Muscle of back (tissue), 13 donors: Measurements from ENCODE around the gene DYNLT1. TPM values are rescaled to one million over a fixed set of nuclear protein-coding genes. Genes with fewer than 3 reads are reported as not detected.
"Not testable (repeated sequence)": the region's sequence is repeated elsewhere in the genome, so short reads cannot be mapped to it uniquely, and the experiment has no call there.

Source experiments
- DNase-seq, 3 donors: peaks; one replicate each; pipeline versions ENCODE4 v3.0.0 to v3.0.0-alpha.2; 2013
- long read RNA-seq, 9 donors: transcript quantifications; one replicate each; lab custom pipeline, GENCODE V29; 2026
- polyA plus RNA-seq, 10 donors: library from polyadenylated mRNA; unstranded; fragments of 120-200 nt; gene quantifications; one replicate each; pipeline ENCODE4 v1.2.1, GENCODE V29; 2013; ENCODE audit not compliant: insufficient read length in 10 of 10

The DYNLT1 gene
- 10 to 100 TPM; 76.5 to 98.4 (median 89.7) TPM for polyA plus RNA-seq
- long read RNA-seq, donor 1, transcript DYNLT1-203 (5 exons, 726 nt): major isoform, 53 of 71 reads
- long read RNA-seq, donor 1, partial matches to known transcripts: 18 of 71 reads
- long read RNA-seq, donor 1, other reads (novel, unspliced or antisense): 0 of 71 reads
- long read RNA-seq, donor 2, transcript DYNLT1-203 (5 exons, 726 nt): major isoform, 58 of 66 reads
- long read RNA-seq, donor 2, partial matches to known transcripts: 8 of 66 reads
- long read RNA-seq, donor 2, other reads (novel, unspliced or antisense): 0 of 66 reads
- long read RNA-seq, donor 3, partial matches to known transcripts: 0 of 1 reads
- long read RNA-seq, donor 3, other reads (novel, unspliced or antisense): 0 of 1 reads
- long read RNA-seq, donor 4, transcript DYNLT1-203 (5 exons, 726 nt): major isoform, 42 of 48 reads
- long read RNA-seq, donor 4, partial matches to known transcripts: 6 of 48 reads
- long read RNA-seq, donor 4, other reads (novel, unspliced or antisense): 0 of 48 reads
- long read RNA-seq, donor 5, transcript DYNLT1-203 (5 exons, 726 nt): major isoform, 60 of 83 reads
- long read RNA-seq, donor 5, partial matches to known transcripts: 17 of 83 reads
- long read RNA-seq, donor 5, other reads (novel, unspliced or antisense): 6 of 83 reads
- long read RNA-seq, donor 6, transcript DYNLT1-203 (5 exons, 726 nt): major isoform, 48 of 65 reads
- long read RNA-seq, donor 6, partial matches to known transcripts: 12 of 65 reads
- long read RNA-seq, donor 6, other reads (novel, unspliced or antisense): 5 of 65 reads
- long read RNA-seq, donor 7, transcript DYNLT1-203 (5 exons, 726 nt): major isoform, 30 of 36 reads
- long read RNA-seq, donor 7, partial matches to known transcripts: 5 of 36 reads
- long read RNA-seq, donor 7, other reads (novel, unspliced or antisense): 0 of 36 reads
- long read RNA-seq, donor 8, transcript DYNLT1-203 (5 exons, 726 nt): major isoform, 48 of 51 reads
- long read RNA-seq, donor 8, partial matches to known transcripts: 0 of 51 reads
- long read RNA-seq, donor 8, other reads (novel, unspliced or antisense): 0 of 51 reads
- long read RNA-seq, donor 9, transcript DYNLT1-203 (5 exons, 726 nt): major isoform, 10 of 10 reads
- long read RNA-seq, donor 9, partial matches to known transcripts: 0 of 10 reads
- long read RNA-seq, donor 9, other reads (novel, unspliced or antisense): 0 of 10 reads

DNA sequence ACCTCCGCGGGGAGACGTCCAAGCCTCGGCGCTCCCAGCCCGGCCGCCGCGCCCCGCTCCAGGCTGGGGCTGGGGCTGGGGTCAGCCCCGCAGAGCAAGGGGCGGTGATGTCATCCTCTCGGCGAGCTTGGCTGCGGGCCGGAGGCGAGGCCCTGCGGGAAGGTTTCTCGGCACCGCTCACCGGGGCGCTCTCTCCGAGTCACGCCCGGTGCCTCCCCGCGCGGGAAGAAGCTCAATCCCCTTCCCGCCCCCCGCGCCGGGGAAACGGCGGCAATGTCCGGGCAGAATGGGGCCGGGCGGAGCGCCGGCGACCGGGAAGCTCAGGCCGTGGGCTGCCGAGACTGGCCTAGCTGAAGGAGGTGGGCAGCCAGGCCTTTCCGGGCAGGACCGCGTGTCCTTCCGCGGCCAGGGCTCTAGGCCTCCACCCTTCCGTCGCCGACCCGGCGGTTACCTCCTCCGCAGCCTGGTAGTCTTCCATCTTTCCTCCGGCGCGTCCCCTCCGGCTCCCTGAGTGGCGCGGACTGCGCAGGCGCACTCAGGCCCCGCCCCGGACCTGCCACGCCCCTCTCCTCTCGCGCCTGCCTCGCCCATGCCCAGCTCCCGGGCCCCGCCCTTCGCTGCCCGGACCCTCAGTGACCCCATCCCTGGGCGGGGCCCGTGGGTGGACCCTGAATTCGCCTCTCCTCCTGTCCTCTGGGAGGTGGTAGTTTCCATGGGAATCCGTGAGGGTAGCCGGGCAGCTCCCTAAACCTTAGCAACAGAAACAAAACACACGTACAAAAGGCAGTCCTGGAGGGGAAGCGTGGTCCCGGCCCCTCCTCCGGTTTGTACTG lies at the start of gene DYNLT1:
Gene DYNLT1, minus strand, starts transcription at position 513 of the 833 bp plus-strand sequence. Its CDS starts 35 bp downstream, at position 478.
- DNase-seq: peak; percentile 89 to 97 (median 95)

DNA sequence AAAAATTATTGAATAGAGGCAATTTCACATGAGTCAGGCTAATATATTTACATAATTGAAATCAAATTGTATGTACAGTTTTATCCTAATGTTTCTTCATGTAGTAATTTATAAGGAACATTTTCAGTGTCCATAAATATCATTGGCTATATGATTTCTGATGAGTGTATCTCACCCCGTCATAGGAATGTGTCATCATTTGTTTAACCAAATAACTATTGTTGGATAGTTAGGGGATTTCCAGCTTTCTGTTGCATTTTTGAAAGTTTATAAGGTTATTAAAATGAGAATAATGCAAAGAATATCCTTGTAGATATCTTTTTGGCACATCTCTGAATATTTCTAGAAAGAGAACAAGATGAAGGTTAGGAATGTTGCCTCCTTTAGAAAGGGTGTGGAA lies 44.3 kb upstream of the DYNLT1 start:
- DNase-seq: no peak

DNA sequence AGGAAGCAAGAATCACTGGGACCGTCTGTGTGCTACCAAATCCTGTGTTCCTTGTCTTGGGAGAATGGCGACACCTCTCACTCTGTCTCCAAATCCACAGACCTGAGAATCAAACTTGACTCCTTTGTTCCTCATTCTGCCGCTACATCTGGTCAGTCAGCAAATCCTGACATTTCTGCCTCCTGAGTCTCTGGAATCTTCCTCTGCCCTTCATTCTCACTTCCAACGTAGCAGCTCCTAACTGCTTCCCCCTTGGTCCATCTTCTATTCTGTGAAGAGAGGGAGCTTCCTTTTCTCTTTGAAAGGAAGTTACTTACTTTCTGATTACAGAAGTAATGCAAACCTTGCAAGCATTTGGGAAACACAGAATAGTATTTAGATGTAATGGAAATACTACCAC lies 43.0 kb upstream of the DYNLT1 start:
- no peak for DNase-seq

DNA sequence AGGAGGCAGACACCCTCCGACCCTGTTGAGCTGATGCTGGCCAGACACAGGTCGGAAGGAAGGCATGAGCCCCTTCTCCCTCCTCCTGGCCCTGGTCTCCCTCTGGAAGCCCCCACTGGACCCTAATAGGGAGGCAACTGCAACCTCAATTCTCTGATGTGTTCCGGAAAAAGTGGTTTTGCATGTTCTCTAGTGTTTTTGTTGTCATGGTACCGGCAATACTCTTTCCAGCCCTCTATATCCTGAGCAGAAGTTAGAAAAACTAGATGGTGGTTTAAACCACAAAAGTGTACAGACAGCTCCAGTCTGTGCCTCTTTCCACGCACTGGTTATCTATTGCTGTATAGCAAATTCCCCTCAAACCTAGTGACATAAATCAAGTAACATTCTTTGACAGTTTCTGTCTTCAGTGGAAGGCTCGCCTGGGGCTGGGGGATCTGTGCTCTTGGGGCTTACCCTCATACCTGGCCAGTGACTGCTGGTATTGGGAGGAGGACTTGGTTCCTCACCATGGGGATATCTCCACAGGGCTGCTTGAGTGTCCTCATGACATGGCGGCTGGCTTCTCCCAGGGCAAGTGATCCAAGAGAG lies 42.3 kb upstream of the DYNLT1 start:
- DNase-seq: no peak

DNA sequence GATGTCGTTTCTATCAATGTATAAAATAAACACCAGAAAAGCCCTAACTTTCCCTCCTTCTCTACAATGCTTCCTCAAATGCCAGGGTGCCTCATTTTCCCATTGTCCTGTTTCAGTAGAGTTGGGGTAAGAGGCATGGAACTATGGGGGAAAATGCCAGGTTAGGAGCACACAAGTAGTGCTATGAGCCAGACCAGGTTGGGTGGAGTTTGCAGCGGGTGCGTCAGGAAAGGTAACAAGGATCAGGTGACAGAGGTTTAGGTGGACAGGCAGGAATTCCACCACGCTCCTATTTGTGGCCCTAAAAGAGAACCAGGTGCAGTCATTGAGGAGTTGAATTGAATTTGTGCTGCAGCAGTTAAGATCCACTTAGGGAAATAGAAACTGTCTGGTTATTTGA lies 41.8 kb upstream of the DYNLT1 start:
- DNase-seq: no peak

DNA sequence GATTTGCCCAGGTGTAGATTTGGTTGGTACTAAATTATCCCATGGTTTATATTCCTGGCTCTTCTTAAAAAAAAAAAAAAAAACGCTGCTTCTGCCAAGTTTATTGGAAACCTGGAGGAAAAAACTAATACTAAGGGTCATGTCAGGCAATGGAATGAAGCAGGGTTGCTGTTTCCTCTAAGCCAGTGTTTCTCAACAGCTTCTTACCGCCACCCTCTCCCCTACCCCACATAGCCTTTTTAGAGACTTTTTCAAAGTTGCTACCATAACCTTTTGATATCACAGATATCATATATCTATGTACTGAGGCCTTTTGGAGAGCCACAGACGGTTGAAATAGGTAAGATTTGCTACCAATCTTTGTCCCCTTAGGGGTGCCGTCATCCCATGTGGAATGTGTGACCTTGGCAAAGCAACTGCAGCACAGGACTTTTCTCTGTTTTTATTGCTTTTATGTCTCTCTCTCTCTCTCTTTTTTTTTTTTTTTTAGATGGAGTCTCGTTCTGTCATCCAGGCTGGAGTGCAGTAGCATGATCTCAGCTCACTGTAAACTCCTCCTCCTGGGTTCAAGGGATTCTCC lies 40.3 kb upstream of the DYNLT1 start:
- DNase-seq: no peak

DNA sequence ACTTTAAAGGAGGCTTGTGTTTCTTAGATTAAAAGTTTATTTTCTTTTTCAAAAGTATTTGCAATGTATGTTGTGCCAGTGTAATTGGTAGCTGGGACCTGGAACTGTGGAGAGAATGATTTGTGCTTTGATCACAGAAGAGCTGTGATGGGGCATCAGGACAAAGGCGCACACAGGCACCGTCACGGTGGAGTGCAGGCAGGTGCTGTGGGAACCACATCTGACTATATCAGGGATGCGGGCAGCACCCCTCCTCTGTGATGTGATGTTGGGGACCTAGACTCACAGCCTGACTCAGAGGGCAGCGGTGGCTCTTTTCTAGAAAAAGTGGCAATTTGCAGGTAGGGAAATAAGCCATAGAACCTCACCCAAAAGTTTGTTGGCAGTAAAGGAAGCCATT lies 39.8 kb upstream of the DYNLT1 start:
- DNase-seq: no peak

DNA sequence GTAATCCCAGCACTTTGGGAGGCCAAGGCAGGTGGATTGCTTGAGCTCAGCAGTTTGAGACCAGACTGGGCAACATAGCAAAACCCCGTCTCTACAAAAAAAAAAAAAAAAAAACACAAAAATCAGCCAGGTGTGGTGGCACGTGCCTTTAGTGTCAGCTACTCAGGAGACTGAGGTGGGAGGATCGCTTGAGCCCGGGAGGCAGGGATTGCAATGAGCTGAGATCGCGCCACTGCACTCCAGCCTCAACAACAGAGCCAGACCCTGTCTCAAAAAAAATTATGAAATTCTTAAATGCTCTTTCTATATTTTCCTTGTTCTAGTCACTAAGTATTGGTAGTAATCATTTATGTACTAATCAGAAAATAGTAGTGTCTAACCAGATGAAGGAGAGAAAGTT lies 35.9 kb upstream of the DYNLT1 start:
- DNase-seq: no peak

DNA sequence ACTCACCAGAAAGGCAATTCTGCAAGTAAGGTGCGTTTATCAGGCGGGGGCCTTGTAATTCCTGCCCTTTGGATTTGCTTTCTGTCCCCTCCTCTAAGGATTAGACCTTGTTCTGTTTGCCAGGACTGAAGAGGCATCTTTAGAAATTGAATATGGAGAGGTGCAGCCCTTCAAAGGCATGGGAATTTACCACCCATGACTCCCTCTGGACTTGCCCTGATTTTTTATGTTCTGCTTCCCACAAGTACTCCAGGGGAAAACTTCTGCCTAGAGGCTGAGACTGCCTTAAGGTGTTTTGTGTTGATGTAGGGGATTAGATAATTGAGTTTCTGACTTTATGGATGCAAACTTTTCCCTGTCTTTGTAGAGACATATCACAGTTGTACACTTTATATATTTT lies 35.5 kb upstream of the DYNLT1 start:
- no peak for DNase-seq

DNA sequence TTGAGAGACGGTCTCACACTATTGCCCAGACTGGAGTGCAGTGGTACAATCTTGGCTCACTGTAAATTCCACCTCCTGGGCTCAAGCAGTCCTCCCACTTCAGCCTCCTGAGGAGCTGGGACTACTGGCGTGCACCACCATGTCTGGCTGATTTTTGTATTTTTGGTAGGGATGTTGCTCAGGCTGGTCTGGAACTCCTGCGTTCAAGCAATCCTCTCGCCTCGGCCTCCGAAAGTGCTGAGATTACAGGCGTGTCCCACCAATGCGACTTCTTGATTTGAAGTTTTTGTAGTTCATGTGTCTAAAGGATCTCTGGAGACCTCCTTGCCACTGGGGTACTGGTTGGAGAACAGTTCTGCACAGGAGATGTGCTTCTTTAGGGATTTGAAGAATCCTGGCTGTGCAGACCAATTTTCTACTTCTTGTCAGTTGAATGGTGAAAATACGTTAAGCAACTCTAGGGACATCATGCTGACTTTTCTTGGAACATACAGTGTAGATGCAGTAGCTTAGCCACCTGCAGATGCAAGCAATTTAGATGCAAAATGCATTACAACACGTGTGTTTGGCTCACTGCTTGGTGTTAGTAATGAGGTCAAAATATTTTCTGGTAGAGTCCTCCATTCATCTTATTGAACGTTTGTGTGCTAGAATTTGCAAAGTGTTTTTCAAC lies 33.5 kb upstream of the DYNLT1 start:
- peak in 1 of 3 donors; percentile 49 for DNase-seq

DNA sequence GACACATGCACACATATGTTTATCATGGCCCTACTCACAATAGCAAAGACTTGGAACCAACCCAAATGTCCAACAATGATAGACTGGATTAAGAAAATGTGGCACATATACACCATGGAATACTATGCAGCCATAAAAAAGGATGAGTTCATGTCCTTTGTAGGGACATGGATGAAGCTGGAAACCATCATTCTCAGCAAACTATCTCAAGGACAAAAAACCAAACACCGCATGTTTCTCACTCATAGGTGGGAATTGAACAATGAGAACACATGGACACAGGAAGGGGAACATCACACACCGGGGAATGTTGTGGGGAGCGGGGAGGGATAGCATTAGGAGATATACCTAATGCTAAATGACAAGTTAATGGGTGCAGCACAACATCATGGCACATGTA lies 32.6 kb upstream of the DYNLT1 start:
- not testable (repeated sequence) for DNase-seq

DNA sequence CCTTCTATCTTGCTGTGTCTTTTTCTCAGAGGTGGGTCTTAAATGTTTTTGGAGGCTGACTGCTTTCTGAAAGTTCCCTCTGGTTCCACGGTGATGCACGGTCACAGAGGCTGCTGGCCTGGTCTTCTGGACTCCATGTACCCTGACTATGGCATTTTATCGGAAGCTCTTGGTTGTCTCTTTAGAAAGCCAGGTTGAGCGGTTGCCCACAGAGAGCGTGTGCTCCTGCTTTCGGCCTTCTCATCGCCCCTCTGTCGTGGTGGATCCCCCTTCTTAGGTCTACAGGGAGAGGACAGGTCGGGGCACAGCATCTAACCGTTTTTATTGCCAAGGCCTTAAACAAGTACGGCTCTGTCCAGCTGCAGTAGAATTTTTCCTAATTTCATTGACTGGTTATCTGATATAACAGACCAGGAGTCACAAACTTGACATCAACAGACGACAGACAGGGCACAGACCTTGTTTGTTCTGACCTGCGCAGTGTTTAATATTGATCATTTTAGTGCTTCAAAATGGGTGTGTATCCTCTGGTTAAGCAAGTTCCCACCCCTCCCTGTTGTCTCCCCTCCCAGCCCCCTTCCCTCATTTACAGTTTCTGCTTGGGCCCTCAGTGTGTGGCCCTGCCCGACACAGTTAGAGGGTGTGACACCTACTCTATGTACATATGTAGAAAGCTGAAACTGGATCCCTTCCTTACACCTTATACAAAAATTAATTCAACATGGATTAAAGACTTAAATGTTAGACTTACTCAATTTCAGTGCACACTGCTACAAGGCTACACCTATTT lies 30.0 kb upstream of the DYNLT1 start:
- no peak for DNase-seq

DNA sequence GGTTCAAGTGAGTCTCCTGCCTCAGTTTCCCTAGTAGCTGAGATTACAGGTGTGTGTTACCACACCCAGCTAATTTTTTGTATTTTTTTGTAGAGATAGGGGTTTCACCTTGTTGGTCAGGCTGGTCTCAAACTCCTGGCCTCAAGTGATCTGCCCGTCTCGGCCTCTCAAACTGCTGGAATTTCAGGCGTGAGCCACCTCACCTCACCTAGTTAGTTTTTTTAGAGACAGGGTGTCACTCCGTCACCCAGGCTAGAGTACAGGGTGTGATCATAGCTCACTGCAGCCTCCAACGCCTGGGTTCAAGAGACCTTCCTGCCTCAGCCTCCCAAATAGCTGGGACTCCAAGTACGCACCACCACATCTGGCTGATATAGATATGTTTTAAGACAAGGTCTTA lies 28.2 kb upstream of the DYNLT1 start:
- no peak for DNase-seq

DNA sequence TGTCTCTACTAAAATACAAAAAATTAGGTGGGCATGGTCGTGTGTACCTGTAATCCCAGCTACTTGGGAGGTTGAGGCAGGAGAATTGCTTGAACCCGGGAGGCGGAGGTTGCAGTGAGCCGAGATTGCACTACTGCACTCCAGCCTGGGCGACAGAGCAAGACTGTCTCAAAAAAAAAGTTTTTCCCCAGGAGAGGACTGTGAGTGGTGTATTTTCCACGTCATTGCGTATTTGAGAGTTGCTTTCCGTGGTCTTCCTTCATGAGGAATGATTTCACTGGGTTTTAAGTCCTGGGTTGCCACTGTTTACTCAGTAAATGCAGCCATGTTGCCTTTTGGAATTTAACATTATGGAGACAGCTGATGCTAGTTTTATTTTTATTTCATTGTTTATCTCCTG lies 27.6 kb upstream of the DYNLT1 start:
- DNase-seq: not testable (repeated sequence)

DNA sequence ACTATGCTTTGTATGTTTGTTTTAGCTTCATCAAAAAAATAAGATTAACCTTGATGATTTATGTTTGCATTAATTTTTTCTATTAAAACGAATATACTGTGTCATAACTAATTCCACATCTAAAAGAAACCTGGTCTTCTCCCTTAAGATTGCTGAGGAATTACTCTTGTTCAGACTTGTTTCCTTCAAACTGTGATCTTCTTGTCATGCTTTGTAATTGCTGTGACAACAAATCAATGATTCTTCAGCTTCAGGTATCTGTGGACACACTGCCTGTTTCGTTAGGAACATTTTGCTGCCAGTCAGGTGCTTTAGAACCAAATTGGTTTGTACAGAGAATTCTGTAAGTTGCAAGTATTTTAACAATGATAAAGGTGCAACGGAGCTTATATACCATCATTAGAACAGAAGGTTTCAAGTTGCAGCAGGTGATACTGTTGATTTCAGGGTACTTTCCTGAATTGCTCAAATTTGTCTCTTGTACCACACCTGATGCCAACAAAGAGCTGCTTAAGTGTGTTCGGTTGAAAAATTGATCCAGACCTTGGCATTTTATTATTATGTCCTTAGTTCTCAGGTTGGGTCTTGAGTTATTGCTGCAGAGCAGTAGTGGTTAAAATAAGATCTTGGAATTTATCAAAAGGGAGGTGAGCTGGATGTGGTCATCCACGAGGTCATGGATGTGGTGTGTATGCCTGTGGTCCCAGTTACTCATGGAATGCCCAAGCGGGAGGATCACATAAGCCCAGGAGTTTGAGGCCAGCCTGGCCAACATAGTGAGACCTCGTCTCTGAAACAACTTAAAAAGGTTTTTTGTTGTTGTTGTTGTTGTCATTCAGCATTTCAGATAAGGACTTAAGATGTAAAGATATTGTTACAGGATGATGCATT lies 24.8 kb upstream of the DYNLT1 start:
- no peak for DNase-seq

DNA sequence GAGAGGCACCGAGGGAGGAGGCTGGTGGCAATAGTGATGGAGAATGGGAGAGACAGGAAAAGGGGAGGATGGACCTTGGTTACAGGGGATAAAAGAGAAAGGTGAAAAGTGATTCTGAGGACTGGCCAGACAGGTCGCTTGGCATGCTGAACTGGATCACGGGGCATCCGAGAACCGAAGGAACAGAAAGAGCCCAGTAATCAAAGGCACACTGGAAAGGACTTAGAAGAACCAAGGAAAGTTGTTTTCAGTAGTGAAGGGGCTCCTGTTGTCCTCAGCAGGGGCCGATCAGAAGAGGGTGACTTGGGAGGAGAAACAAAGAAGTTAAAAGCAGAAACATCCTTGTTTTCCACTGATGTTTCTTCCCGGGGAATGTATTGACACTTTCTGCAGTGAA lies 24.2 kb upstream of the DYNLT1 start:
- DNase-seq: no peak

DNA sequence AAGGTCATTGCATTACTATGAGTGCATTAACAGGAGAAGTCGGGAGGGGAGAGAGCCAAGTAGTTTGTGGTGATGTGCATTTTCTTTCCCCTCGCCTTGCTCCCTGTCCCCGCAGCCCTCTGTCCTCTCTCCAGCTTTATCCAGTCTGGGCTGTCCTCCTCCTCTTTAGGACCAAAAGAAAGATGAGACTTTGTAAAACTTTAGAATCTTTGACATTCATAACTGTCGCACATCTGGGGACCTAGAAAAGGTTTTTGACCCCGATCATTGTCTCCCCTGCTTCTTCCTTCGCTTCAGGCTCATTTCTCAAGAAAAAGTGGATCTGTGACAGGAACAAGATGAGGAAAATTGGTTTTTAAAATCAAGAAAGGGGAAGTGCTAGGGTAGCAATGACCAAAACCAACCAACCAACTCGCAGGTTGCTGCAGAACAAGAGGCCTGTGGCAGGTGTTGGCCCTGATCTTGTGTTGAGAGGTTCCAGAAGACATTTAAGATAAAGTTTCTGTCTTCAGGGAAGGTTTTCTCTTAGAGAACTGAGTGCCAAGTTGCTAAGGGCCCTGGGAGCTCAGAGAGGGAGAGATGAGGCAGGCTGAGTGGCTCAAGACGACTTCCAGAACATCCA lies 22.9 kb upstream of the DYNLT1 start:
- DNase-seq: no peak
